HG02870 (cell line): ENCODE data around the gene CDH23.

ENCODE experiments used
- ATAC-seq: cut with Tn5 transposase; IDR thresholded peaks from one replicate; pipeline ENCODE4 v1.9.1; 2021; ENCODE audit warnings: mild to moderate bottlenecking, moderate library complexity; ENCODE audit not compliant: unreplicated experiment

The CDH23 gene

DNA sequence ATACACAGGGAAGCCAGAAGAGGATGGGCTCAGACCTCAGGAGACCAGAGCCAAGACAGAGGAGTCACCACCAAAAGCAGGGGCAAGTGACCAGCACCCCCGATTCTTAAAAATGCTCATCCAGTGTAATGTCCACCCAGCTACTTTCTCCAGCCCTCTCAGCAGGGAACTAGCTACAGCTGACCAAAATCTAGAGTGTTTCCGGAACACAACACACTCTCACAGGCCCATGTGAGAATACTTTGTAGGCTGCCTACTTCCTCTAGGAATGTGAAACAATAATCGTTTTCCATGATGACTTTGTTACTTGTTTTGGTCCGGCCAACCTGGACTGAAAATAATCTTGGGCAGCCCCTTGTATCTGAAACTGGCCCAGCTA, 439.9 kb downstream of the CDH23 start:
- ATAC-seq: peak; percentile 28

- no peak for ATAC-seq
Measured at GRCh38 chr10:71837098-71837827, 440.5 kb downstream of the CDH23 start.

DNA sequence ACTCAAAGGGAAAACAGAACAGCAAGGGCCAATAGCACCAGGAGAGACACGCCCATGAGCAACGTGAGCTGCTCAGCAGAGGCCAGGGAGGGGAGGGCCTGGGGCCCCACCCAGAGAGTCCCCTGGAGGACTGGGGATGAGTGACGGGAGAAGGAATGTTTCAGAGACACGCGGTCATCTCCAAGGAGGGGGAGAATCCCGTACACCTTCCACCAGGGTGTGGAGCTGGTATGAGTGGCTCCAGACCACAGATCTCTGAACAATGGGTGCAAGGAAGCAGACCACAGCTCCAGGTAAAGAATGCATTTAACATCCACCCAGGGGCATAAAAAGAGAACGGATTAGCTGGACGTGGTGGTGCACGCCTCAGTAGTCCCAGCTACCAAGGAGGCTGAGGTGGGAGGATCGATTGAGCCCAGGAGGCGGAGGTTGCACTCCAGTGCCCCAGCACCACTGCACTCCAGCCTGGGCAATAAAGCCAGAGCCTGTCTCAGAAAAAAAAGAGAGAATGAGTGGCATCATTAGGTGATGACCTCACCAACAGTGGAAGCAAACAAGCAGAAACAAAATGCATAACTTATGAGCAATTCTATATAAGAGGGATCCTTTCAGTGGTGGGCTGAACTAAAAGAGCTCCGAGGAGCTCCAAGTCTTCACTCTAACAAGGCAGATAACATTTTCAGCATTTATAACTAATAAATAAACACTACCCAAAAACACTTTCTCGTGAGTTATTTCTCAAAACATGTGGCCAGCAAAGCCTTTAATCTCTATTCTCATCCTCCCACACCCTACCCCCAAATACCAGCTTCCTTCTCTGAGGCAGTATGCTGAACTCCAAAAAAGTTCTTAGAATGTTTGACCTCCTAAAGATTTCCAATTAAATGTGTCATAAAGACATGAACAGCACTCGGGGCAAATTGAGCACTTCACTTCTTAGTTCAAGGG, 441.8 kb downstream of the CDH23 start:
- no peak for ATAC-seq

DNA sequence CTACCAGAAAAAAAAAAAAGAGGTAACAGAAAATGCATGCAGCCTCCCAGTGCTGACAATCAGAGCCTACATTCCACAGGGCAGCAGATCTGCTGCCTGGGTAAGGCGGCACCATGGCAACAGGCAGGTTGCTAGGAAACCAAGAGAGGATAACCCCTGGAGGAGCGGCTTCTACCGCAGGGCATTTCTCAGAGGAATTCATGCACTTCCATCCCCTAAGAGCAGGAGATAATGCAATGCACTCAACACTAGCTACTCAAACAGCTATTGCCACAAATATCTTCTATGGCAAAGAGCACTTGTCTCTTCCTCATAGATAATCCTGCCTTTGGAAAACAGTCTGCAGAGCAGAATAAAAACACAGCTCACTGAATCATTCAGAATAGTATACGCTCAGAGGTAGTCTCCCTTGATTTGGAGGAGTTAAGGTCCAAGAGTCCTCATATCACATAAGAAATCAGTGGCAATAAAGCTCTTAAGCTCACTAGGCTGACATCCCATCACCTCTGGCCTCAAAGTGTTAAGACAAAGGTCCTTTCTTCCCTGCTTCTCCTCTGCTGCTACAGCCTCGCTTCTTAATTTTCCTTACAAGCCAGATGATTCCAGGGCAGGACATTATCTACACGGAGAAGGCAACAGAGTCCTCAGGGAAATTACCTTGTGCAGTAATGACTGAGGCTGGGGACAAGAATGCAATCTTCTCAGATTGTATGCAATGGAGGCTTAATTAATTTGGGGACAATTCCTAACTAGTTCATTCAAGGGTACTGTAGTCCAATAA, 443.6 kb downstream of the CDH23 start:
- no peak for ATAC-seq

- no peak for ATAC-seq
Measured at GRCh38 chr10:71840958-71841335, 444.2 kb downstream of the CDH23 start.

- ATAC-seq: no peak
Measured at GRCh38 chr10:71842422-71842821, 445.7 kb downstream of the CDH23 start.

DNA sequence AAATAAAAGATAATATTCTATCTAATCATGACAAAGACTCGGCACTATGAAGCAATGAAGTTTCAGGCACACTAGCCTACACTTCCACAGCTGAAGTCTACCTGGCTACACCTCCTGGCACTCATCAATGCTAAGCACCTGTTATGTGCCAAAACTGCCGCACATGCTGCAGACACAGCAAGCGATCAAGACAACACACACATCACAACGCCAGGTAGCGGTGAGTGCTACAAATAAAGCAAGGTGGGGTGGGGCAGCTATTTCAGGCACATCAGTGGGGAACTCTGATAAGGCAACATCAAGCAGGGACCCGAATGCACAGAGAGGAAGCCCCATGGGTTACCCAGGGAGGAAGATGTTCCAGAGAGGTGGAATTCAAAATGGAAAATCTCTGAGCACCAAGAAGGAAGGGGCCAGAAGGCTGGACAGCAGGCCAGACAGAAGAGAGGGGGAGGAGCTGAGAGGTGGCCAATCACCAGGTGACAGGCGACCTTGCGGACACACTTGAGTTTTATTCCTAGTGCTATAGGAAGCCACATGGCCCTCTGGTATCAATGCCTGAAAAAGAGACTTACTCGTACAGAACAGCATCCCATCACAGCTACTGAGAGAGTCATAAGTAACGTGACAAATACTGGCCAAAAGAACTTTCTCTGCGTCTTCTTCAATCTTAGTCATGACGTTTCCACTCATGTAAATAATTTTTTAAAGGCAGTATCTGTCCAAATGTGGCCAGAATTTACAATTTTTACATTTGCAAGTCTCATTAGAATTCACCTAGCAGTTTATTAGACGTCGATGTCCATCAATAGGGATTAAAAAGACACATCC, 446.4 kb downstream of the CDH23 start:
- ATAC-seq: no peak

GRCh38 chr10:71844084-71844483, 447.4 kb downstream of the CDH23 start:
- no peak for ATAC-seq

- no peak for ATAC-seq
Measured at GRCh38 chr10:71844695-71845094, 448.0 kb downstream of the CDH23 start.

GRCh38 chr10:71845410-71846405, 449.0 kb downstream of the CDH23 start:
- ATAC-seq: no peak

DNA sequence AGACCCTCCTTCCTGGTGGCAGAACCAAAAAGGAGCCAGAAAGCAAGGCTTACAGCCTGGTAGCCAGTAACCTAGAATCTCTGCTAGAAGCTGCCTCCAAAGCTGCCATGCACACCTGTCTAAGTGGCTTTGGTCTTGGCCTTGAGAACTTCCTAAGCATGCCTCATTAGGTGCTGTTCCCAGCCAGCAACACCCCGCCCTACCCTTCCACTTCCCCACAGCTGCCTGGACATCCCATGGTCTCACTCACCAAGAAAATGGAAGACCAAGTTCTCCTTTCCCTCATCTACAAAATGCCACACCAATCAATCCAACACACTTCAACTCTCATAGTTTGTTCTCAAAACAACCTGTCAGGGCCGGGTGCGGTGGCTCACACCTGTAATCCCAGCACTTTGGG, 450.1 kb downstream of the CDH23 start:
- no peak for ATAC-seq

DNA sequence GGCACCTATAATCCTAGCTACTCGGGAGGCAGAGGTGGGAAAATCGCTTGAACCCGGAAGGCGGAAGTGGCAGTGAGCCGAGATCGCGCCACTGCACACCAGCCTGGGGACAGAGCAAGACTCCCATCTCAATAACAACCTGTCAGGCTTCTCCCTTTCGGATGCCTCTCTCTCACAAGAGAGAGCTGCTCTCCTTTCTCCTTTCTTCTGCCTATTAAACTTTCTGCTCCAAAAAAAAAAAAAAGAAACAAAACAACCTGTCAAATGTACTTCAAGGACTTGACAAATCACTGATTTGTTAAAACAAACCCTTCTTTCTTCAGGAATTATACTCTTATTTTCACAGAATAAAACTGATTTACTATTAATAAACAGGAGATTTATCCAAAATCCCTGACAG, 450.7 kb downstream of the CDH23 start:
- no peak for ATAC-seq

DNA sequence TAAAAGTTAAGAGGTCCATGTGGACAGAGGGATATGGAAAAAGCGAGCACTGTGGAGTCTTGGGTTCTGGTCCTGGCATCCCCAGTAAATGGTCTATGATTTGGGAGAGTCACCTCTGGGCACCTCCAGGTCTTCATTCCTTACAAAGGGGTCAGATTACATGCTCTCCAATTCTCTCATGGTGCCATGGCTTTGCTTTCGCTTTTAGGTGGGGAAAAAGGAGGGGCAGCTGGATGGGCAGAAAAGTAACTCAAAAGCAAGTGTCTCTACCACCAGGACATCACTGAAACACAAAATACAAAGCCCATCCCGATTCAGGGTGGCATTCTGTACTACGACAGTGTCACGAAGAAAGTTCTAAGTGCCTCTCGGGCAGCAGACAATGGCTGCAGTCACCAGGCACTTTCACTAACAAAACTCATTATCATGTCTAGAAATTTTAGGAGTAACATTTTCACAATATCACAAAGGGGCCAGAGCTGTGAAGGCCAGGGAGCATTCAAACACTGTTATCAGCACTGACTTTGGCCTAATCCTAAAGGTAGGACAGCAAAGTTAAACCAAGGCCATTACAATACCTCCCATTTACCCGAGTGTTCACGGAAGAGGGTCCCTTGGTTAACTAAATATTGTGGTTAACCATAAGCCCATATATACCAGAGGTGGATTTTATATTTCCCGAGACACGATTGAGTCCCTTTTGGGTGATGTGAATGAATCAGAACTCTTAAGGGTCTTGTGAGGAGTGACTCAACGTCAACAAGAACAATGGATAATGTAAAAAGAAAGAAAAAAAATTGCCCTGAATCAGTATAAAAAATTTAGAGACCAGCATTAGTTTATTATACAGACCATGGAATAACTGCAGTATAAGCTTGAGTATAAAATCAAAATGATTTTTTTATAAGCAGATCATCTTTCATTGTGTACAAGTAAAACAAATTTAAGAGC, 451.9 kb downstream of the CDH23 start:
- no peak for ATAC-seq

DNA sequence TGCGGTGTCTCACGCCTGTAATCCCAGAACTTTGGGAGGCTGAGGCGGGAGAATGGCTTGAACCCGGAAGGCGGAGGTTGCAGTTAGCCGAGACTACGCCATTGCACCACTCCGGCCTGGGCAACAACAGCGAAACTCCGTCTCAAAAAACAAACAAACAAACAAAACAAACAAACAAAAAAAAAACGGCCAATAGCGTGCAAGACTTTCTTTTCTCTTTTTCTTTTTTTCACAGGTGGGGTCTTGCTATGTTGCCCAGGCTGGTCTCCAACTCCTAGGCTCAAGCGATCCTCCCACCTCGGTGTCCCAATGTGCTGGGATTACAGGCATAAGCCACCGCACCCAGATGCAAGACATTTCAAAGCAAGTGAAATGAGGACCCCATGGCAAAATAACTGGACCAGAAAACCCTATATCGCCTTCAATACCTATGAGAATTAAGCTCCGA, 452.8 kb downstream of the CDH23 start:
- ATAC-seq: no peak

GRCh38 chr10:71850021-71850742, 453.5 kb downstream of the CDH23 start:
- ATAC-seq: no peak

DNA sequence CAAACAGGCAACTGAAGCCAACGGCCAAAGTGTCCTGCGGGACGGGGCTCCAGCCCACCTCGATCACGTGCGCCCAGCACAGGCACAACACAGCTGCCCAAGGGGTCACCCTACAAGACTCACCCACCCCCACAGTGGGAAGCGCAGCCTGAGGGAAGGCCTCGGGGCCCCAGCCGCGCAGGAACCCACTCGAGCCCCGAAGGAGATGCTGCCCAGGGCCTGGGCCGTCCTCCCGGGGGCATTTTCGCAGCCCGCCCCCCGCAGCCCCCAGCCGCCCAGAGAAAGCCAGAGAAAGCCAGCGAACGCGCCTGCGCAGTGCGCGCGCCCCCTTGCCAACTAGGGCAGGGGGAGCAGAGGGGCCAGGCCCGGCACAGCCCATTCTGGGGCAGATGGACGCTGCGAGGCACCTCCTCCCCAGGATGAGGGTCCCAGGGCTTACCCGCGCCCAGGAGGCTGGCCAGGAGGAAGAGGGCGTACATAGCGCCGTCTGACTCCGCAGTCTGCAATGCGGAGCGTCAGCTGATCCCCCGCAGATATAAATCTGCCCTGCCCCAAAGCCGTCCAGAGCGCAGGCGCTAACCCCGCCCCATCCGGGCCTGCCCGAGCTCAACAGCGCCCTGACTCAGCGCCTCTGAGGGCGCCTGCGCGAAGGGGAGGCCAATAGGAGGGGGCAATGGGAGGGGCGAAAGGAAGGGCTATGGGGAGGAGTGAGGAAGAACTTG, 454.2 kb downstream of the CDH23 start, which contains the start of gene PSAP:
Gene PSAP (minus strand): TSS at position 509 of the 722 bp plus-strand sequence. CDS start 30 bp downstream, at position 479.
- ATAC-seq: peak; percentile 87
